Inferior parietal cortex (tissue), 1 donor: ENCODE measurements around the gene ARHGEF16.

Experiments
- DNase-seq: peaks from one replicate; pipeline ENCODE4 v3.0.0-alpha.2; 2016; ENCODE audit errors: extremely low spot score

Gene ARHGEF16

DNA sequence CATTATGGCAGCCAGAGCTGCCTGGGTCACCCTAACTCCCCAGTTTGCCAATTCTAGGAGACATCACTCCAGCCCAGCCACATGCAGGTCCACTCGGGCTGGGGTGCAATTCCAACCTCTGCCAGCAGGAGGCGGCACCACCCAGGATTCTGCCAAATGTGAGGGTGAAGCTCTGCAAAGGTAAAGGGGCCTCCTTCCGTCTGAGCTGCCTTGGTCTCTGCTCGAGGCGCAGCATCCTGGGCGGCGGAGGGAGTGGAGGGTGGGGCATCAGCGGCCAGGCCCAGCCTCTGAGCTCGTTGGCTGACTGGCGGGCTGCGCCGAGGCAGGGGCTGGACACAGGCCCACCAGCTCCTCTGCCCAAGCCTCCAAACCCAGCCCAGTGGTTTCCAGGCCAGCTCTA, 63.8 kb downstream of the ARHGEF16 start:
- no peak for DNase-seq

- no peak for DNase-seq
These were observed 64.3 kb downstream of the ARHGEF16 start for GRCh38 chr1:3518756-3519155.

- DNase-seq = no peak
These were observed 64.9 kb downstream of the ARHGEF16 start for GRCh38 chr1:3519301-3519885.

DNA sequence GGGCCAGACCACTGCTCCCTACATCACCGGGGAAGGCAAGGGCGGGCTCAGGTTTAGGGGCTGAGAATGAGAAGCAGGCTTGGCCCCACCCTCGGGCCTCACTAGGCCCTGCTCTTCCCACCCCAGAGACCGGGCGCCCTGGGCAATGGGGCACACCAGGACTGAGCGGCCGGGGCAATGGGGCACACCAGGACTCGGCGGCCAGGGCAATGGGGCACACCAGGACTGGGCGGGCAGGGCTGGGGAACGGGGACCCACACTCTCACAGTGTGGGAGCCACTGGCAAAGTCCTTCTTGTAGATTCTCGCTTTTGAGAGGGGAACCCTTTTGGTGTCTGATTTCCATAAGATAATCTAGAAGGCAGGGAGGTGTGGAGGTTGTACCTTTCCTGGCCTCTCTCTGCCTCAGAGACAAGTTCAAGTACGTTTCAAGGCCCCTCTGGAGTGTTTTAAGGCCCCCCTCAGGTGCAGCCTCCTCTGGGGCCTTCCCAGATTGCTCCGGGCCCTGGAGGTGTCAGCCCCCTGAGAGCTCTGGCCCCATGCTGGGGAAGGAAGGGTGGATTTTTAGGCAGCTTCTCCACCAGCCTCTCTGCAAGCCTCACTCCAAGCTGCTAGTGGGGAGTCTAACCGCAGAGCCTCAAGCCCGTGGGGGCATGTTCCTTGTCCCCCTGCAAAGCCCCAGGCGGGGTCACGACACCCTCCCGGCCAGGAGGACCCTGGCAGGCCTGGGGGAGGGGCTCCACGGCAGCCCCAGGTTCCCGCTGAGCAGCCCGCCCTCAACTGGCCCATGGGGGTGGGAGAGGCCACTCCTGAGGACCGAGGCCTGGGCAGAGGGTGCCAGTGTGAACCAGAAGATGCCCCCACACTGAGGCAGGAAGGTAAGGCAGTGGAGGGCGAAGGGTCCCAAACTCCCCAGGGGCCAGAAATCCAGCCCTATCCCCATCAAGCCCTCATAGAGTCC, 66.2 kb downstream of the ARHGEF16 start:
- DNase-seq = no peak

GRCh38 chr1:3521426-3521825, 67.0 kb downstream of the ARHGEF16 start:
- no peak for DNase-seq

GRCh38 chr1:3522112-3522511, 67.6 kb downstream of the ARHGEF16 start:
- no peak for DNase-seq

- no peak for DNase-seq
These were observed 68.2 kb downstream of the ARHGEF16 start for GRCh38 chr1:3522564-3523265.

DNA sequence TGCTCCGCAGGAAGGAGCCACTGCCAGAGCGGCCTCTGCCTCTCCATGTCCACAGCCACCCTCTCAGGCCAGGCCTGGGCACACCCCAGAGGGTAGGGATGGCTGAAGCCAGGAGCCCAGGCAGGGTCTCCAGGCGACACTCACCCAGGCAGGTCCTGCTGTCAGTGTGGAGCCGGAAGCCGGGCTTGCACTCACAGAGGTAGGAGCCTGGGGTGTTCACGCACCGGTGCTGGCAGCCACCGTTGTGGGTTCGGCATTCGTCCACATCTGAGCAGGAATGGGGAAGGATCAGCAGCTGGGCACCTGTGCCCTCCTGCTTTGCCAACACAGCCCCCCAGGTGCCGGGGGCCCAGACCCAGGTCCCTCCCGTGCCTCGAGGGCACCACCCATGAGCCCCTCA, 69.5 kb downstream of the ARHGEF16 start:
- DNase-seq = no peak

DNA sequence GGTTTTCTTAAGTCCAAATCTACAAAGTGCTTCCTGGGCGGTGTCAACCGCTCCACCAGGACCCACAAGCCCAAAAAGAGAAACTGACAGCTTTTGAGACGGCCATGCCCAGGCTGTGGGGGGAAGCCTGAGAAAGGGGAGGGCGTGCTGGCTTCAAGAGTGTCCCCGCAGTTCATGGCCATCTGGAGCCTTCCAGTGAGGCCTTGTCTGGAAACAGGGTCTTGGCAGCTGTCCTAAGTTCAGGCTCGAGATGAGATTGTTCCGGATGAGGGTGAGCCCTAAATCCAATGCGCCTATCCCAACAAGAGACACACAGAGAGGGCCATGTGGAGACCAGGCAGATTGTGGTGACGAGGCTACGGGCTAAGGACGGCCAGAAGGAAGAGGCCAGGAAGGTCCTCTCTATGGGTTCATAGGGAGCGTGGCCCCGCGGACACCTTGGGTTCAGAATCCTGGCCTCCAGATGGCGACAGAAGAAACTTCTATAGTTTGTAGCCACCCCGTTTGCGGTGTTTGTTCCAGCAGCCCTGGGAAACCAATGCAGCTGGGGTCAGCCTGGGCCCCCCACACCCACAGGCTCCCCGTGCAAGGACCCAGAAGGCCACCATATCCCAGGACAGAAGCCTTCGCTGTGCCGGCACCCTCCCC, 70.2 kb downstream of the ARHGEF16 start:
- no peak for DNase-seq

DNA sequence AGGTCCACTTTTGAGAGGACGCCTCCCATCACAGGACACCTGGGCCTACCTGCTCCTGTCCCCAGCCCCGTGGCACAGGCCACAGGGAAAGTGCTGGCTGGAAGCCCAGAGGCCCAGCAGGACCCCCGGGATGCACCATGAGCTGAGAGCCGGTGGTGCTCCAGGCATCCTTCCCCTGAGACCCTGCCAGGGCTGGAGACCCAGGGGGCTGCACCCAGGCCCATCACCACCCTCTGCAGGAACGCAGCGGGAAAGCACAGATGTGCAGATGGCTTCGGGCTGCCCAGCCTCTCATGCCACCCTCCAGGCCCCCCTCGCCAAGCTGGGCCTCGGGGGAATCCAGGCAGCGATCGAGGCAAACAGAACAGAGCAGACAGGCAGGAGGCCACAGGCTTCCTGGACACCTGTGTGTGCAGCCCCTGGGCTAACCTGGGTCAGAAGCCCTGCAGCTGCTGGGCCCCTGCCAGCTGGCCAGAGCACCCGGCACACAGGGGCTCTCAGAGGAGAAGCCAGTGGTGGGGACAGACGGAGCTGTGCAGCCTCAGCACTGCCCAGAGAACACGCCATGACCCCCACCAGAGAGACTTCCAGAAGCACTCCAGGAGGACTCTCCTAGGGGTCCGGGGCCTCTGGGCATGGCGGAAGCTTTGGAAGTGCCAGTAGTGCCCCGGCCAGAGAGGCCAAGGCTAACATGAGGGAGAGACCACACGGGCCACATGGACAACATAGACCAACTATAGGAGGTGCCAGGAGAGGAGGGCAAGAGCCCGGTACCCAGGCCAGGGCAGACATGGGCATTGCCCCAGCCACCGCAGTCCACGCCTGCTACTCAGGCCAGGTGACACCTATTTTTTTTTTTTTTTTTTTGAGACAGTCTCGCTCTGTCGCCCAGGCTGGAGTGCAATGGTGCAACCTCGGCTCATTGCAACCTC, 71.4 kb downstream of the ARHGEF16 start:
- DNase-seq = no peak

- DNase-seq = no peak
These were observed 73.3 kb downstream of the ARHGEF16 start for GRCh38 chr1:3527774-3528173.

DNA sequence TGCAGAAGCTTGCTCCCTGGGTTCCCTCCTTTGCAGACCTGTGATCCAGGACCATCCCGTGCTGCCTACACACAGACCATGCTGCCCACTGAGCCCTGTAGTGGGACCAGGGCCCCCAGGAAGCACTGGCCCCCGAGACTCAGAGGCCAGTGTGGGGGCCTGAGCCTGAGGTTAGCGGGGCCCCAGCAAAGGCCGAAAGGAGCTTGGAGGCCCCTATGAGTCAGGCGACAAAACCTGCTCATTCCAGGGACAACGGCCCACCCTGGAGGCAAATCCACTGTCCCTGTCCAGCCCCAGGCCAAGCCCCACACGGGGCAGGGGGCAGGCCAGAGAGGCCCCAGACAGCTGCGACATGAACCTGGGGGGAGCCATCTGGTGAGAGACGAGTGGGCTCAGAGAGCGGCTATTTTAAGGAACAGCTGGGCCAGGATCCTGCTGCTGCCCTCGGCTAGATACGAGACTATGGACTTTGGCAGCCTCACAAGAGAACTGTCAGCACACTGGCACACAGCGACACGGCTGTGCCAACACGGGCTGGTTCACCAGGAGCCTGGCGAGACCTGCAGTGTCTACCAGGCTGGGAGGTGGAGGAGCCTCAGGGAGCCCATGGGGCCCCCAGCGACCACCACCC, 74.7 kb downstream of the ARHGEF16 start:
- DNase-seq = no peak

GRCh38 chr1:3530086-3530925, 75.8 kb downstream of the ARHGEF16 start:
- no peak for DNase-seq
